Measurements from ENCODE around the gene SEMA5A. TPM values are rescaled to one million over a fixed set of nuclear protein-coding genes. Genes with fewer than 3 reads are reported as not detected.

Gene SEMA5A
- total RNA-seq, 1 donor = 42.3 TPM

DNA sequence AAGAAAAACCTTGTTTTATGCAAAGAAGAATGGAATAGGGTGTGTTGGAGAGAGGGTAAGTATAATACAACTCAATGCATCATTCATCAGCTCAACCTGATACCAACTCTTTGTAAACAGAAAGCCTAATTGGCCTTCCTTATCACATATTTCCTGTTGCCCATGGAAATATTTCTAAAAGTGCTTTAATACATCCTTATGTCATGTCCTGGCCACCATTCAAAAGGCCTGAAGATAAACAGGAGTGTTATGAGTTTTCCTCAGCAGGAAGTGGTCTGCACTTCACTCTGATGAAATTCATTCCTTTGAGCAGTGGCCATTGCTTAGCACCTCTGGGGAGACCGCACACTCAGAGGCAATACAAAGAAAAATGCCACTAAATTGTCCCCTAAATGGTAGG, 511.2 kb downstream of the SEMA5A start:
- Histone ChIP-seq H2AFZ (ENCODE audit: low read length) (no peak overlapping the region), H3K27me3 (ENCODE audit: insufficient read depth, low read length) (no peaks in the 10 kb centered on the region), H3K27ac (ENCODE audit: low read depth, low read length) (no peak overlapping the region), H3K9me3 (ENCODE audit: low read depth, low read length) (no peaks in the 10 kb centered on the region), H3K4me2 (ENCODE audit: insufficient read depth, low read length) (no peak overlapping the region), H3K4me3 (ENCODE audit: insufficient read depth, low read length) (no peak overlapping the region), H3K36me3 (ENCODE audit: insufficient read depth, low read length) (no peaks in the 10 kb centered on the region), H4K20me1 (ENCODE audit: insufficient read depth, low read length) (no peaks in the 10 kb centered on the region), H3K79me2 (ENCODE audit: insufficient read depth, low read length) (no peaks in the 10 kb centered on the region), H3K4me1 (ENCODE audit: insufficient read depth, low read length) (no peaks in the 10 kb centered on the region)
- TF ChIP-seq, protein P1, sequence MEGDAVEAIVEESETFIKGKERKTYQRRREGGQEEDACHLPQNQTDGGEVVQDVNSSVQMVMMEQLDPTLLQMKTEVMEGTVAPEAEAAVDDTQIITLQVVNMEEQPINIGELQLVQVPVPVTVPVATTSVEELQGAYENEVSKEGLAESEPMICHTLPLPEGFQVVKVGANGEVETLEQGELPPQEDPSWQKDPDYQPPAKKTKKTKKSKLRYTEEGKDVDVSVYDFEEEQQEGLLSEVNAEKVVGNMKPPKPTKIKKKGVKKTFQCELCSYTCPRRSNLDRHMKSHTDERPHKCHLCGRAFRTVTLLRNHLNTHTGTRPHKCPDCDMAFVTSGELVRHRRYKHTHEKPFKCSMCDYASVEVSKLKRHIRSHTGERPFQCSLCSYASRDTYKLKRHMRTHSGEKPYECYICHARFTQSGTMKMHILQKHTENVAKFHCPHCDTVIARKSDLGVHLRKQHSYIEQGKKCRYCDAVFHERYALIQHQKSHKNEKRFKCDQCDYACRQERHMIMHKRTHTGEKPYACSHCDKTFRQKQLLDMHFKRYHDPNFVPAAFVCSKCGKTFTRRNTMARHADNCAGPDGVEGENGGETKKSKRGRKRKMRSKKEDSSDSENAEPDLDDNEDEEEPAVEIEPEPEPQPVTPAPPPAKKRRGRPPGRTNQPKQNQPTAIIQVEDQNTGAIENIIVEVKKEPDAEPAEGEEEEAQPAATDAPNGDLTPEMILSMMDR (IDR thresholded peaks at IDR 0.05; ENCODE audit: extremely low read depth, low read depth, low read length) = no peak
- no peak for DNase-seq (ENCODE audit: insufficient read length, low spot score, missing footprints)

DNA sequence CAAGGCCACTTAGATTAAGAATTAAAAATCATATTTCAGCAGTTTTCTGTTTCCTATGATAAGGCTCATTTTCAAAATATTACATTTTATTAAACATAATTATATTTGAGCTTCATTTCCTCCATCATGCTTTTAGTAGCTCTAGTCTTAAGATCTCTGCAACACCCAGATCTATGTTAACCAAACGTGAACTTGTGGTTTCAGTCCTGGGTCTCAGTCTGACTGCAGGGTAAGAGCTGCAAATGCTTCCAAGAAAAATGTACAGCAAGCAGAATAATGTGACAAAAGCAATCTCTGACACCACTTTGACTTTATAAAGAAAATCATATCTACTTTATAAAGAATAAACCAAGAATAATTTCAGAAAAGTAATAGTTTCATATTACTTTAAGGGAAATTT, 512.4 kb downstream of the SEMA5A start:
- Histone ChIP-seq H3K79me2 (ENCODE audit: insufficient read depth, low read length) (no peaks in the 10 kb centered on the region), H4K20me1 (ENCODE audit: insufficient read depth, low read length) (no peaks in the 10 kb centered on the region), H3K4me1 (ENCODE audit: insufficient read depth, low read length) (no peaks in the 10 kb centered on the region), H3K27me3 (ENCODE audit: insufficient read depth, low read length) (no peaks in the 10 kb centered on the region), H2AFZ (ENCODE audit: low read length) (no peak overlapping the region), H3K4me3 (ENCODE audit: insufficient read depth, low read length) (no peak overlapping the region), H3K36me3 (ENCODE audit: insufficient read depth, low read length) (no peaks in the 10 kb centered on the region), H3K9me3 (ENCODE audit: low read depth, low read length) (no peaks in the 10 kb centered on the region), H3K27ac (ENCODE audit: low read depth, low read length) (no peak overlapping the region), H3K4me2 (ENCODE audit: insufficient read depth, low read length) (no peak overlapping the region)
- TF ChIP-seq, protein P1 (IDR thresholded peaks at IDR 0.05; ENCODE audit: extremely low read depth, low read depth, low read length) = no peak
- no peak for DNase-seq (ENCODE audit: insufficient read length, low spot score, missing footprints)

DNA sequence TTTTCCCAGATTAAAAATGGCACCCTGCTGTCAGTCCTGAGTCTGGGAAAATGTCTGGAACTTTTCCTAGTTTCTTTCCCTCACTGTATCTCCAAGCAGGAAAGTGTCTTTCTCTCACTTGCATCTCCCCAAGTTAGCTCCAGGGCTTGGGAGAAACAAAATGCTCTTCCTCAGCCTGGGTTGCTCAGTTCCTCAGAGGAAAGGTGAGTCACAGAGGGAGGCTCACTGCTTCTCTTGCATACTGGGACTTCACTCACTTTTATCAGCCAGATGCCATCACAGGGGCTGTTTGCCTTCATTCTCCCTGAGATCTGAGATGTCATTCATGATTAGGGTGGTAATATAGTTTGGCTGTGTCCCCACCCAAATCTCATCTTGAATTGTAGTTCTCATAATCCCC, 519.9 kb downstream of the SEMA5A start:
- Histone ChIP-seq H3K27me3 (ENCODE audit: insufficient read depth, low read length) (no peaks in the 10 kb centered on the region), H3K4me1 (ENCODE audit: insufficient read depth, low read length) (no peaks in the 10 kb centered on the region), H2AFZ (ENCODE audit: low read length) (no peak overlapping the region), H3K4me3 (ENCODE audit: insufficient read depth, low read length) (no peak overlapping the region), H3K4me2 (ENCODE audit: insufficient read depth, low read length) (no peak overlapping the region), H3K36me3 (ENCODE audit: insufficient read depth, low read length) (no peaks in the 10 kb centered on the region), H4K20me1 (ENCODE audit: insufficient read depth, low read length) (no peaks in the 10 kb centered on the region), H3K79me2 (ENCODE audit: insufficient read depth, low read length) (no peaks in the 10 kb centered on the region), H3K9me3 (ENCODE audit: low read depth, low read length) (no peaks in the 10 kb centered on the region), H3K27ac (ENCODE audit: low read depth, low read length) (no peak overlapping the region)
- TF ChIP-seq, protein P1 (IDR thresholded peaks at IDR 0.05; ENCODE audit: extremely low read depth, low read depth, low read length) = no peak
- no peak for DNase-seq (ENCODE audit: insufficient read length, low spot score, missing footprints)

DNA sequence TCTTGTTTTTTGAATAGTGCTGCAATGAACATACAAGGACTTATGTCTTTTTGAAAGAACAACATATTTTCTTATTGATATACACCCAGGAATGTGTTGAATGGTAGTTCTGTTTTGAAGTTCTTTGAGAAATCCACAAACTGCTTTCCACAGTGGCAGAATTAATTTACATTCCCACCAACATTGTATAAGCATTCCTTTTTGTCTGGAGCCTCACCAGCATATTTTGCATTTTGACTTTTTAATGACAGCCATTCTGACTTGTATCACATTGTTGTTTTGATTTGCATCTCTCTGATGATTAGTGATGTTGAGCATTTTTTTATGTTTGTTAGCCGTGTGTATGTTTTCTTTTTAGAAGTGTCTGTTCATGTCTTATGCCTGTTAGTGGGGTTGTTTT, 524.9 kb downstream of the SEMA5A start:
- Histone ChIP-seq H2AFZ (ENCODE audit: low read length) (no peak overlapping the region), H3K4me1 (ENCODE audit: insufficient read depth, low read length) (peaks cover 5% of the 10 kb centered on the region), H3K36me3 (ENCODE audit: insufficient read depth, low read length) (no peaks in the 10 kb centered on the region), H4K20me1 (ENCODE audit: insufficient read depth, low read length) (no peaks in the 10 kb centered on the region), H3K27me3 (ENCODE audit: insufficient read depth, low read length) (no peaks in the 10 kb centered on the region), H3K27ac (ENCODE audit: low read depth, low read length) (no peak overlapping the region), H3K4me2 (ENCODE audit: insufficient read depth, low read length) (no peak overlapping the region), H3K79me2 (ENCODE audit: insufficient read depth, low read length) (no peaks in the 10 kb centered on the region), H3K4me3 (ENCODE audit: insufficient read depth, low read length) (no peak overlapping the region), H3K9me3 (ENCODE audit: low read depth, low read length) (no peaks in the 10 kb centered on the region)
- no peak for DNase-seq (ENCODE audit: insufficient read length, low spot score, missing footprints)
- TF ChIP-seq, protein P1 (IDR thresholded peaks at IDR 0.05; ENCODE audit: extremely low read depth, low read depth, low read length) = no peak

Measured in osteoblast (primary cell).